GM23338 (cell line): Measurements from ENCODE around the gene KCNQ5. TPM values are rescaled to one million over a fixed set of nuclear protein-coding genes. Genes with fewer than 3 reads are reported as not detected.

Source experiments
- ATAC-seq: fragments of 200-7000 bp; cut with Tn5 transposase; 3 replicates; pipeline ENCODE4 v1.9.1; 2020
- DNase-seq: peaks from one replicate; pipeline ENCODE4 v3.0.0-alpha.2; 2015; ENCODE audit warnings: low spot score
- H2AFZ ChIP-seq: fragments of 200-600 bp; sonication (generic); 2 replicates; pipeline ENCODE4 v1.8.0; 2016; ENCODE audit warnings: antibody characterized with exemption, mild to moderate bottlenecking, moderate library complexity
- H3F3A ChIP-seq: fragments of 200-600 bp; sonication (generic); replicated peaks from 2 replicates; pipeline ENCODE4 v1.8.0; 2017; ENCODE audit warnings: antibody characterized with exemption, mixed run types, low read depth
- H3K27ac ChIP-seq: fragments of 200-600 bp; sonication (generic); 2 replicates; pipeline ENCODE4 v1.6.1; 2016; ENCODE audit warnings: low read depth
- H3K27me3 ChIP-seq: fragments of 200-600 bp; sonication (generic); 2 replicates; pipeline ENCODE4 v1.8.0; 2016; ENCODE audit warnings: mild to moderate bottlenecking, mixed run types, moderate library complexity; ENCODE audit not compliant: insufficient read depth
- H3K36me3 ChIP-seq: fragments of 200-600 bp; sonication (generic); 2 replicates; pipeline ENCODE4 v1.8.0; 2016; ENCODE audit warnings: mild to moderate bottlenecking; ENCODE audit not compliant: insufficient read depth
- H3K4me1 ChIP-seq: fragments of 200-600 bp; sonication (generic); 2 replicates; pipeline ENCODE4 v1.8.0; 2016; ENCODE audit warnings: mild to moderate bottlenecking, moderate library complexity; ENCODE audit not compliant: insufficient read depth
- H3K4me2 ChIP-seq: fragments of 200-600 bp; sonication (generic); 2 replicates; pipeline ENCODE4 v1.7.1; 2017; ENCODE audit warnings: mixed run types
- H3K4me3 ChIP-seq: fragments of 200-600 bp; sonication (generic); 2 replicates; pipeline ENCODE4 v1.6.1; 2016; ENCODE audit warnings: mixed run types
- H3K79me2 ChIP-seq: fragments of 200-600 bp; sonication (generic); replicated peaks from 2 replicates; pipeline ENCODE4 v1.8.0; 2017; ENCODE audit warnings: mild to moderate bottlenecking; ENCODE audit not compliant: insufficient read depth
- H3K9me2 ChIP-seq: fragments of 200-600 bp; sonication (generic); 2 replicates; pipeline ENCODE4 v1.8.0; 2017; ENCODE audit not compliant: insufficient read depth
- H4K20me1 ChIP-seq: fragments of 200-600 bp; sonication (generic); replicated peaks from 2 replicates; pipeline ENCODE4 v1.8.0; 2017; ENCODE audit warnings: mild to moderate bottlenecking; ENCODE audit not compliant: insufficient read depth
- H3K27ac Mint-ChIP-seq: 2 replicates; pipeline ENCODE4 v1.8.0; 2020; ENCODE audit warnings: inconsistent platforms, mild to moderate bottlenecking, moderate library complexity, mixed read lengths
- H3K27me3 Mint-ChIP-seq: 3 replicates; pipeline ENCODE4 v1.8.0; 2022; ENCODE audit warnings: low read depth, mild to moderate bottlenecking, moderate library complexity, mixed read lengths, inconsistent platforms; ENCODE audit not compliant: insufficient read depth, poor library complexity
- H3K36me3 Mint-ChIP-seq: 3 replicates; pipeline ENCODE4 v1.8.0; 2021; ENCODE audit warnings: low read depth, mild to moderate bottlenecking, inconsistent platforms, moderate library complexity, mixed read lengths
- H3K4me1 Mint-ChIP-seq: 3 replicates; pipeline ENCODE4 v1.8.0; 2020; ENCODE audit warnings: mild to moderate bottlenecking, inconsistent platforms, mixed read lengths
- H3K4me3 Mint-ChIP-seq: 3 replicates; pipeline ENCODE4 v1.8.0; 2021; ENCODE audit warnings: moderate library complexity, mild to moderate bottlenecking, inconsistent platforms, mixed read lengths
- H3K9me3 Mint-ChIP-seq: 3 replicates; pipeline ENCODE4 v1.8.0; 2020; ENCODE audit warnings: moderate library complexity, mild to moderate bottlenecking, inconsistent platforms, mixed read lengths
- ETS1 ChIP-seq: IDR thresholded peaks from 2 replicates; pipeline ENCODE4 v1.6.1; 2016; ENCODE audit warnings: antibody characterized with exemption
- JUNB ChIP-seq: IDR thresholded peaks from one replicate; pipeline ENCODE4 v1.6.1; 2016; ENCODE audit warnings: antibody characterized with exemption; ENCODE audit not compliant: unreplicated experiment
- POLR2AphosphoS5 ChIP-seq: IDR thresholded peaks from 2 replicates; pipeline ENCODE4 v1.6.1; 2016; ENCODE audit warnings: antibody characterized with exemption, low read depth
- ZNF331 ChIP-seq: fragments of 250-450 bp; sonication (Bioruptor Pico); IDR thresholded peaks from 2 replicates; pipeline ENCODE4 v1.5.0; 2020; ENCODE audit warnings: low read depth, mild to moderate bottlenecking, moderate library complexity
- ZNF462 ChIP-seq: fragments of 250-450 bp; sonication (Bioruptor Pico); IDR thresholded peaks from 2 replicates; pipeline ENCODE4 v1.5.0; 2020; ENCODE audit warnings: mild to moderate bottlenecking, moderate library complexity
- polyA plus RNA-seq: library from polyadenylated mRNA; unstranded; fragments of >200 nt; fragmentation: Nextera tagmentation; extraction: Ambion mirVana; gene quantifications from 2 replicates; pipeline ENCODE4 v1.2.1, GENCODE V29; 2016
- total RNA-seq: library from RNA; depleted of rRNA; stranded (reverse); fragments of >200 nt; shearing (Covaris generic); gene quantifications from 2 replicates; pipeline ENCODE4 v1.2.3, GENCODE V29; 2014

The KCNQ5 gene
- total and polyA plus RNA-seq, 2 experiments from 2014 or later, result 0.68 to 0.87 TPM

GRCh38 chr6:72826037-72826436 is 204.2 kb downstream of the KCNQ5 start (continued):
- TF ChIP-seq ZNF462 (no peak), JUNB (no peak), POLR2AphosphoS5 (no peak)

- Mint-ChIP-seq H3K9me3 (peaks cover 8% of the 10 kb centered on the region; the same call in 2 of the 3 replicates), H3K4me1 (peaks cover 8% of the 10 kb centered on the region; the same call in 2 of the 3 replicates)
These were observed 205.0 kb downstream of the KCNQ5 start for GRCh38 chr6:72826744-72827438.

More at GRCh38 chr6:72826744-72827438, 205.0 kb downstream of the KCNQ5 start:
- no peak overlapping the region for H3K27ac ChIP-seq
- TF ChIP-seq ZNF331 (CRISPR knock-in tag) (no peak), ETS1 (no peak)
- peaks cover 5% of the 10 kb centered on the region; the same call in 1 of the 3 replicates for H3K36me3 Mint-ChIP-seq
- no peaks in the 10 kb centered on the region for H3K27me3 ChIP-seq
- no peaks in the 10 kb centered on the region for H3K36me3 ChIP-seq
- no peak overlapping the region for H3K4me3 Mint-ChIP-seq
- ATAC-seq, result no peak
- no peak overlapping the region for H3K27ac Mint-ChIP-seq
- peaks cover under 1% of the 10 kb centered on the region for H3K27me3 Mint-ChIP-seq
- no peaks in the 10 kb centered on the region for H3K79me2 ChIP-seq
- H3K9me2 ChIP-seq, result no peaks in the 10 kb centered on the region
- no peak overlapping the region for H2AFZ ChIP-seq
- no peak overlapping the region for H3K4me2 ChIP-seq
- DNase-seq, result no peak
- H3K4me1 ChIP-seq, result no peaks in the 10 kb centered on the region
- H3F3A ChIP-seq, result no peaks in the 10 kb centered on the region
- H3K4me3 ChIP-seq, result no peak overlapping the region
- no peaks in the 10 kb centered on the region for H4K20me1 ChIP-seq
